ENCODE measurements around the gene HPCAL1.

DNA sequence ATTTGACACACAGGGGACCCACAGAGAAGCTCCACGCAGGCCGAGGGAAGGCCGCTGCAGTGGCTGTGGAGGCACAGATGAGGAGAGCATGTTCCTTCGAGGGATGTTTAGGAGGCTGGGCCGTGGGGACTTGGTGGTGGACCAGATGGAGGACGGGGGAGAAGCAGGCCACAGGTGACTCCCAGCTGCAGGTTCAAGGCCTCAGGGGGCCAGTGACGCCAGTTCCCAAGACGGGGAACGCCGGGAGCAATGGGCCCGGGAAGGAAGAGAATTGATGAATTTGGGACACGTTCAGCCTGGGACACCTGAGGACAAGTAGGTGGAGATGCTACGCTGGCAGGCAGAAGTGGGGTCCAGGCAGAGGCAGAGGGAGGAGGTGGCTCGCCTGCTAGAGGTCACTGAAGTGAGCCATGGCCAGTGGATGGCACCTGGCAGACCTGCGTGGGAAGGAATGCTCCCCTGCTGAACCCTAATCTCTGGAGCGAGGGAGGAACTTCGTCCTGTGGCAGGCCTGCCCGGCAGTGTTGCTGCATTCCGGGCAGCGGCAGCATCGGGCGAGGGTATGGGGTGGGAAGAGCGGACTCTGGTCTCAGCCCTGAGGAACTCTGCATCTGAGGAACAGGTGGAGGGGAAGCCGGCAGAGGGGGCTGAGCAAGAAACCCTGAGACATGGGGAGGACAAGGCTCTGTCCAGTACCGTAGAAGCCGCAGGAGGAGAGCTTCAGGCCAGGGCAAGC is 25.2 kb upstream of the HPCAL1 start:
- TF ChIP-seq CHD7 (IDR thresholded peaks at IDR 0.05; ENCODE audit: insufficient replicate concordance, low read length), result no peak
- no peak for TF ChIP-seq PHF8 (conservative IDR thresholded peaks at IDR 0.05; ENCODE audit: low read depth, low read length)
- TF ChIP-seq CTCF (IDR thresholded peaks at IDR 0.05; ENCODE audit: control extremely low read depth in 1 of 3, insufficient read depth in 1 of 3, low read depth in 1 of 3, low read length in 3 of 3), result no peak
- no peak for TF ChIP-seq SUZ12 (IDR thresholded peaks at IDR 0.05; ENCODE audit: low read length)
- TF ChIP-seq, protein P1, sequence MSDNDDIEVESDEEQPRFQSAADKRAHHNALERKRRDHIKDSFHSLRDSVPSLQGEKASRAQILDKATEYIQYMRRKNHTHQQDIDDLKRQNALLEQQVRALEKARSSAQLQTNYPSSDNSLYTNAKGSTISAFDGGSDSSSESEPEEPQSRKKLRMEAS (IDR thresholded peaks at IDR 0.05), result no peak
- no peak for TF ChIP-seq RAD21 (IDR thresholded peaks at IDR 0.05 in 1 of 2, conservative IDR thresholded peaks at IDR 0.05 in 1 of 2; ENCODE audit: low read depth in 2 of 2, low read length in 2 of 2)
- TF ChIP-seq MAFK (IDR thresholded peaks at IDR 0.05; ENCODE audit: low read depth, low read length), result no peak
- TF ChIP-seq POLR2A (IDR thresholded peaks at IDR 0.05; ENCODE audit: control extremely low read depth in 1 of 2, low read depth in 2 of 2, low read length in 2 of 2), result no peak
